Upper lobe of right lung (tissue), 1 donor: ENCODE measurements around the gene FLRT1. TPM values are rescaled to one million over a fixed set of nuclear protein-coding genes. Genes with fewer than 3 reads are reported as not detected.

Experiments used
- ATAC-seq: fragments of 200-7000 bp; cut with Tn5 transposase; one replicate; pipeline ENCODE4 v1.9.1; 2020; ENCODE audit warnings: mild to moderate bottlenecking, moderate library complexity
- DNase-seq: peaks from one replicate; pipeline ENCODE4 v3.0.0-alpha.2; 2020
- H3K27ac ChIP-seq: fragments of 200-600 bp; one replicate; pipeline ENCODE4 v1.8.0; 2022
- H3K27me3 ChIP-seq: fragments of 200-600 bp; one replicate; pipeline ENCODE4 v1.8.0; 2022; ENCODE audit warnings: mild to moderate bottlenecking
- H3K36me3 ChIP-seq: fragments of 200-600 bp; one replicate; pipeline ENCODE4 v1.8.0; 2022
- H3K4me1 ChIP-seq: fragments of 200-600 bp; one replicate; pipeline ENCODE4 v1.8.0; 2022
- H3K4me3 ChIP-seq: fragments of 200-600 bp; one replicate; pipeline ENCODE4 v1.8.0; 2022; ENCODE audit warnings: mild to moderate bottlenecking
- H3K9me3 ChIP-seq: fragments of 200-600 bp; one replicate; pipeline ENCODE4 v1.8.0; 2022
- CTCF ChIP-seq: fragments of 200-600 bp; IDR thresholded peaks from one replicate; pipeline ENCODE4 v1.8.0; 2022; ENCODE audit warnings: antibody characterized with exemption
- intact Hi-C: fragments of 100-400 bp; cut with DNase I; formaldehyde crosslinking; loops from one replicate; pipeline ENCODE4 v1.11.0; 2022
- total RNA-seq: library from RNA; stranded (reverse); fragmentation: NEBNext Ultra II Directional; extraction: Animal tissue kit (Norgen Biotek cat#: 25700); gene quantifications from one replicate; pipeline ENCODE4 v1.2.1, GENCODE V29; 2021
- donor health status: DM: no; HTN: yes; CAD: no; lungs with severe emphysema.

Gene FLRT1
- total RNA-seq, 1 donor from 2014 or later: not detected

GRCh38 chr11:64078284-64078683 lies 42.6 kb downstream of the FLRT1 start:
- intact Hi-C loops: no loop called here

GRCh38 chr11:64078905-64079304 lies 43.2 kb downstream of the FLRT1 start:
- no peak overlapping the region for H3K27ac ChIP-seq
- no peaks in the 10 kb centered on the region for H3K36me3 ChIP-seq
- no peak overlapping the region for H3K4me3 ChIP-seq
- no peak for TF ChIP-seq CTCF
- ATAC-seq (no peak), DNase-seq (no peak)
- no peaks in the 10 kb centered on the region for H3K4me1 ChIP-seq
- no peaks in the 10 kb centered on the region for H3K27me3 ChIP-seq
- no peaks in the 10 kb centered on the region for H3K9me3 ChIP-seq
- intact Hi-C loops: no loop called here

More at GRCh38 chr11:64078284-64078683, 42.6 kb downstream of the FLRT1 start:
- Histone ChIP-seq H3K27me3 (no peaks in the 10 kb centered on the region), H3K4me3 (no peak overlapping the region), H3K36me3 (no peaks in the 10 kb centered on the region), H3K4me1 (no peaks in the 10 kb centered on the region), H3K27ac (no peak overlapping the region), H3K9me3 (no peaks in the 10 kb centered on the region)
- ATAC-seq (no peak), DNase-seq (no peak)
- no peak for TF ChIP-seq CTCF

- no peaks in the 10 kb centered on the region for H3K27me3 ChIP-seq
- H3K9me3 ChIP-seq: no peaks in the 10 kb centered on the region
- DNase-seq (no peak), ATAC-seq (no peak)
- no peaks in the 10 kb centered on the region for H3K36me3 ChIP-seq
- TF ChIP-seq CTCF: no peak
- intact Hi-C loops: no loop called here
- no peak overlapping the region for H3K27ac ChIP-seq
- no peaks in the 10 kb centered on the region for H3K4me1 ChIP-seq
- H3K4me3 ChIP-seq: no peak overlapping the region
Measured at GRCh38 chr11:64080390-64080789, 44.7 kb downstream of the FLRT1 start.

GRCh38 chr11:64081745-64082442 lies 46.2 kb downstream of the FLRT1 start:
- H3K36me3 ChIP-seq: no peaks in the 10 kb centered on the region
- no peak overlapping the region for H3K4me3 ChIP-seq
- H3K9me3 ChIP-seq: no peaks in the 10 kb centered on the region
- ATAC-seq (no peak), DNase-seq (no peak)
- H3K4me1 ChIP-seq: no peaks in the 10 kb centered on the region
- no peak for TF ChIP-seq CTCF
- no peak overlapping the region for H3K27ac ChIP-seq
- no peaks in the 10 kb centered on the region for H3K27me3 ChIP-seq
- intact Hi-C loops: no loop called here

GRCh38 chr11:64083398-64084080 lies 47.8 kb downstream of the FLRT1 start:
- no peaks in the 10 kb centered on the region for H3K36me3 ChIP-seq
- H3K4me1 ChIP-seq: no peaks in the 10 kb centered on the region
- DNase-seq: no peak
- no peaks in the 10 kb centered on the region for H3K27me3 ChIP-seq
- intact Hi-C loops: no loop called here
- H3K4me3 ChIP-seq: no peak overlapping the region
- no peak for TF ChIP-seq CTCF
- no peaks in the 10 kb centered on the region for H3K9me3 ChIP-seq
- ATAC-seq: no peak
- no peak overlapping the region for H3K27ac ChIP-seq
